ENCODE results near the gene MC1R. TPM values are rescaled to one million over a fixed set of nuclear protein-coding genes. Genes with fewer than 3 reads are reported as not detected.

The MC1R gene
- total RNA-seq, 1 experiment from 2014 or later = 12.2 TPM

DNA sequence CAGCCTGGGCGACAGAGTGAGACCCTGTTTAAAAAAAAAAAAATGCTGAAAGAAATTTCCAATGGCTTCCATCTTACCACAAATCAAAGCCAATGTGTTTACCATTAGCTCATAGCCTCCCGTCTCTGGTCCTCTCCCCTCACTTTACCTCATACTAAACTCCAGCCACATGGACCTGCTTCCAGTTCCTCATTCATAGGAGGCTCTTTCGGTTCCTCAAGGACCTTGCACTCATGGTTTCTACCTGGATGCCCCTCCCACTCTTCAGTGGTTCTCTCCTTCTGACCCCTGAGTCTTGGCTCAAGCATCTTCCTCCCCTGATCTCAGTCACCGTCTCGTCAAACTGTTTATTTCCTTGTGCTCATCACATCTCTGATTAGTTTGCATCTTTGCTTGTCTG lies 26.1 kb downstream of the MC1R start:
- TF ChIP-seq, protein P1, sequence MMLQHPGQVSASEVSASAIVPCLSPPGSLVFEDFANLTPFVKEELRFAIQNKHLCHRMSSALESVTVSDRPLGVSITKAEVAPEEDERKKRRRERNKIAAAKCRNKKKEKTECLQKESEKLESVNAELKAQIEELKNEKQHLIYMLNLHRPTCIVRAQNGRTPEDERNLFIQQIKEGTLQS (IDR thresholded peaks at IDR 0.05) = no peak
- TF ChIP-seq ZNF274 (IDR thresholded peaks at IDR 0.05; ENCODE audit: low read depth, low read length) = no peak
- TF ChIP-seq MAX (IDR thresholded peaks at IDR 0.05) = no peak
- no peak for TF ChIP-seq ZBTB33 (IDR thresholded peaks at IDR 0.05; ENCODE audit: extremely low read depth, insufficient replicate concordance, low read length)
- TF ChIP-seq SIN3A (IDR thresholded peaks at IDR 0.05; ENCODE audit: low read depth) = no peak
- TF ChIP-seq POLR2AphosphoS5 (IDR thresholded peaks at IDR 0.05; ENCODE audit: low read depth, low read length) = no peak
- no peak for TF ChIP-seq ZFX (IDR thresholded peaks at IDR 0.05)
- TF ChIP-seq FOSL1 (IDR thresholded peaks at IDR 0.05; ENCODE audit: low read depth) = no peak
- no peak for TF ChIP-seq EZH2phosphoT487 (IDR thresholded peaks at IDR 0.05; ENCODE audit: borderline replicate concordance)
- no peak for TF ChIP-seq RAD21 (IDR thresholded peaks at IDR 0.05; ENCODE audit: low read depth)
- TF ChIP-seq, protein P2, sequence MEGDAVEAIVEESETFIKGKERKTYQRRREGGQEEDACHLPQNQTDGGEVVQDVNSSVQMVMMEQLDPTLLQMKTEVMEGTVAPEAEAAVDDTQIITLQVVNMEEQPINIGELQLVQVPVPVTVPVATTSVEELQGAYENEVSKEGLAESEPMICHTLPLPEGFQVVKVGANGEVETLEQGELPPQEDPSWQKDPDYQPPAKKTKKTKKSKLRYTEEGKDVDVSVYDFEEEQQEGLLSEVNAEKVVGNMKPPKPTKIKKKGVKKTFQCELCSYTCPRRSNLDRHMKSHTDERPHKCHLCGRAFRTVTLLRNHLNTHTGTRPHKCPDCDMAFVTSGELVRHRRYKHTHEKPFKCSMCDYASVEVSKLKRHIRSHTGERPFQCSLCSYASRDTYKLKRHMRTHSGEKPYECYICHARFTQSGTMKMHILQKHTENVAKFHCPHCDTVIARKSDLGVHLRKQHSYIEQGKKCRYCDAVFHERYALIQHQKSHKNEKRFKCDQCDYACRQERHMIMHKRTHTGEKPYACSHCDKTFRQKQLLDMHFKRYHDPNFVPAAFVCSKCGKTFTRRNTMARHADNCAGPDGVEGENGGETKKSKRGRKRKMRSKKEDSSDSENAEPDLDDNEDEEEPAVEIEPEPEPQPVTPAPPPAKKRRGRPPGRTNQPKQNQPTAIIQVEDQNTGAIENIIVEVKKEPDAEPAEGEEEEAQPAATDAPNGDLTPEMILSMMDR (IDR thresholded peaks at IDR 0.05 in 2 of 3, conservative IDR thresholded peaks at IDR 0.05 in 1 of 3; ENCODE audit: borderline replicate concordance in 1 of 3, insufficient read depth in 1 of 3, low read depth in 2 of 3, low read length in 2 of 3) = no peak
- TF ChIP-seq REST (IDR thresholded peaks at IDR 0.05; ENCODE audit: low read depth) = no peak
- no peak for TF ChIP-seq TCF7L2 (IDR thresholded peaks at IDR 0.05; ENCODE audit: borderline replicate concordance, extremely low read depth, insufficient read depth, insufficient read length)
- TF ChIP-seq CBX3 (IDR thresholded peaks at IDR 0.05; ENCODE audit: low read depth) = no peak
- TF ChIP-seq SP1 (IDR thresholded peaks at IDR 0.05; ENCODE audit: low read depth) = no peak
- no peak for TF ChIP-seq EGR1 (IDR thresholded peaks at IDR 0.05; ENCODE audit: low read depth)
- no peak for TF ChIP-seq POLR2A (IDR thresholded peaks at IDR 0.05; ENCODE audit: borderline replicate concordance, extremely low read depth, insufficient read depth, insufficient read length)
- no peak overlapping the region for H3K4me2 ChIP-seq (ENCODE audit: low read length)
- ATAC-seq = no peak
- peaks cover 8% of the 10 kb centered on the region for H3K79me2 ChIP-seq (ENCODE audit: insufficient read depth, low read length)
- H3K4me3 ChIP-seq (replicated peaks in 1 of 2; ENCODE audit: low read depth in 1 of 2, low read length in 2 of 2) = no peak overlapping the region
- no peaks in the 10 kb centered on the region for H3K9me3 ChIP-seq (ENCODE audit: control insufficient read depth in 1 of 2, insufficient read depth in 1 of 2, low read depth in 1 of 2, low read length in 2 of 2)
- CTCF ChIA-PET = no interaction called here
- RAD21 ChIA-PET (ENCODE audit: low non-redundant PET in 1 of 2, low total read pairs in 2 of 2, uncharacterized antibody in 2 of 2, unreplicated experiment in 2 of 2) = no interaction called here
- intact Hi-C loops (cut with micrococcal nuclease) = no loop called here
- no peaks in the 10 kb centered on the region for H3K27me3 ChIP-seq (ENCODE audit: insufficient read depth, low read length)
- H4K20me1 ChIP-seq (ENCODE audit: insufficient read depth) = no peaks in the 10 kb centered on the region
- H2AFZ ChIP-seq (ENCODE audit: low read depth, low read length, poor library complexity, severe bottlenecking) = no peak overlapping the region
- no peak overlapping the region for H3K9ac ChIP-seq (ENCODE audit: low read length)
- H3K9me2 ChIP-seq (ENCODE audit: insufficient read depth) = no peaks in the 10 kb centered on the region; the same call in 1 of the 2 replicates
- DNase-seq (ENCODE audit: low read depth, low spot score) = no peak
- peaks cover 21 to 28% of the 10 kb centered on the region in 2 experiments for H3K4me1 ChIP-seq (ENCODE audit: control insufficient read depth in 1 of 2, insufficient read depth in 2 of 2, low read length in 2 of 2)
- no TSS peak for BruUV-seq (replicated peaks)
- POLR2A ChIA-PET = interaction anchor here (1.3 kb wide), 1 partner anchor 22 kb away, joined by 5 read pairs; no protein-coding TSS in a partner anchor
- no peaks in the 10 kb centered on the region for H3K36me3 ChIP-seq (ENCODE audit: control insufficient read depth in 1 of 2, insufficient read depth in 2 of 2, low read length in 2 of 2)
- H3K27ac ChIP-seq (ENCODE audit: low read depth, low read length) = no peak overlapping the region
